Measurements from ENCODE around the gene ARHGAP33.

The ARHGAP33 gene

GRCh38 chr19:35748106-35749020 lies 27.0 kb upstream of the ARHGAP33 start, which contains the start of gene LIN37:
LIN37 (plus strand) TSS chr19:35748576; CDS start chr19:35748725, 149 bp downstream.
- peak; percentile 99 for DNase-seq
- Histone ChIP-seq H3K4me3 (ENCODE audit: low read depth, low read length) (peak within 1 kb of the TSS; percentile 84), H3K27me3 (ENCODE audit: insufficient read depth, low read depth, severe bottlenecking) (no peaks in the 10 kb centered on the region), H3K27ac (peak within 1 kb of the TSS; percentile 61), H3K36me3 (peaks cover 10% of the 10 kb centered on the region), H3K9me3 (ENCODE audit: severe bottlenecking) (no peaks in the 10 kb centered on the region)
- no peak for TF ChIP-seq CTCF (IDR thresholded peaks at IDR 0.05; ENCODE audit: low read depth, low read length)

GRCh38 chr19:35750167-35750566 lies 25.2 kb upstream of the ARHGAP33 start:
- peaks cover 23% of the 10 kb centered on the region for H3K36me3 ChIP-seq
- H3K9me3 ChIP-seq (ENCODE audit: severe bottlenecking): no peaks in the 10 kb centered on the region
- H3K27ac ChIP-seq: no peak overlapping the region
- H3K4me3 ChIP-seq (ENCODE audit: low read depth, low read length): no peak overlapping the region
- no peak for TF ChIP-seq CTCF (IDR thresholded peaks at IDR 0.05; ENCODE audit: low read depth, low read length)
- no peak for DNase-seq
- H3K27me3 ChIP-seq (ENCODE audit: insufficient read depth, low read depth, severe bottlenecking): no peaks in the 10 kb centered on the region

GRCh38 chr19:35751839-35752745 lies 23.3 kb upstream of the ARHGAP33 start:
- Histone ChIP-seq H3K36me3 (peaks cover 23% of the 10 kb centered on the region), H3K9me3 (ENCODE audit: severe bottlenecking) (no peaks in the 10 kb centered on the region), H3K4me3 (ENCODE audit: low read depth, low read length) (no peak overlapping the region), H3K27me3 (ENCODE audit: insufficient read depth, low read depth, severe bottlenecking) (no peaks in the 10 kb centered on the region), H3K27ac (no peak overlapping the region)
- TF ChIP-seq CTCF (IDR thresholded peaks at IDR 0.05; ENCODE audit: low read depth, low read length): no peak
- no peak for DNase-seq

- no peak for TF ChIP-seq CTCF (IDR thresholded peaks at IDR 0.05; ENCODE audit: low read depth, low read length)
- Histone ChIP-seq H3K4me3 (ENCODE audit: low read depth, low read length) (no peak overlapping the region), H3K36me3 (peaks cover 23% of the 10 kb centered on the region), H3K27ac (no peak overlapping the region; the same call in 1 of the 2 replicates), H3K27me3 (ENCODE audit: insufficient read depth, low read depth, severe bottlenecking) (no peaks in the 10 kb centered on the region), H3K9me3 (ENCODE audit: severe bottlenecking) (no peaks in the 10 kb centered on the region)
- DNase-seq: no peak
Observed at GRCh38 chr19:35752746-35753350, 22.5 kb upstream of the ARHGAP33 start.

GRCh38 chr19:35753634-35754369 lies 21.6 kb upstream of the ARHGAP33 start:
- Histone ChIP-seq H3K27ac (peak overlapping the region; percentile 97; the same call in 1 of the 2 replicates), H3K27me3 (ENCODE audit: insufficient read depth, low read depth, severe bottlenecking) (no peaks in the 10 kb centered on the region), H3K4me3 (ENCODE audit: low read depth, low read length) (no peak overlapping the region), H3K36me3 (peaks cover 26% of the 10 kb centered on the region), H3K9me3 (ENCODE audit: severe bottlenecking) (no peaks in the 10 kb centered on the region)
- no peak for DNase-seq
- no peak for TF ChIP-seq CTCF (IDR thresholded peaks at IDR 0.05; ENCODE audit: low read depth, low read length)
